ENCODE data around the gene PDE10A.
"Not testable (repeated sequence)": the region's sequence is repeated elsewhere in the genome, so short reads cannot be mapped to it uniquely, and the experiment has no call there.

The PDE10A gene

GRCh38 chr6:165484178-165484889 lies 178.7 kb downstream of the PDE10A start:
- H3K27ac ChIP-seq (ENCODE audit: low read depth, low read length) = no peak overlapping the region

GRCh38 chr6:165481921-165482320 lies 181.1 kb downstream of the PDE10A start:
- H3K9me3 ChIP-seq (ENCODE audit: low read length) = no peaks in the 10 kb centered on the region
- no peaks in the 10 kb centered on the region for H3K36me3 ChIP-seq (ENCODE audit: insufficient read depth, low read length)
- H3K9ac ChIP-seq (ENCODE audit: low read length) = no peak overlapping the region
- no peaks in the 10 kb centered on the region for H3K27me3 ChIP-seq (ENCODE audit: control insufficient read depth in 1 of 2, insufficient read depth in 2 of 2, low read length in 2 of 2)
- H3K27ac ChIP-seq (ENCODE audit: low read depth, low read length) = no peak overlapping the region
- no peaks in the 10 kb centered on the region for H3K4me1 ChIP-seq (ENCODE audit: insufficient read depth, low read length)
- no peak overlapping the region for H3K4me3 ChIP-seq (ENCODE audit: low read depth in 1 of 2, low read length in 2 of 2)

More at GRCh38 chr6:165484178-165484889, 178.7 kb downstream of the PDE10A start:
- Histone ChIP-seq H3K9ac (ENCODE audit: low read length) (no peak overlapping the region), H3K4me3 (ENCODE audit: low read depth in 1 of 2, low read length in 2 of 2) (no peak overlapping the region), H3K27me3 (ENCODE audit: control insufficient read depth in 1 of 2, insufficient read depth in 2 of 2, low read length in 2 of 2) (no peaks in the 10 kb centered on the region), H3K4me1 (ENCODE audit: insufficient read depth, low read length) (no peaks in the 10 kb centered on the region), H3K9me3 (ENCODE audit: low read length) (no peaks in the 10 kb centered on the region), H3K36me3 (ENCODE audit: insufficient read depth, low read length) (no peaks in the 10 kb centered on the region)

GRCh38 chr6:165480916-165481315 lies 182.1 kb downstream of the PDE10A start:
- Histone ChIP-seq H3K9me3 (ENCODE audit: low read length) (no peaks in the 10 kb centered on the region), H3K4me1 (ENCODE audit: insufficient read depth, low read length) (no peaks in the 10 kb centered on the region), H3K9ac (ENCODE audit: low read length) (no peak overlapping the region), H3K36me3 (ENCODE audit: insufficient read depth, low read length) (no peaks in the 10 kb centered on the region), H3K27me3 (ENCODE audit: control insufficient read depth in 1 of 2, insufficient read depth in 2 of 2, low read length in 2 of 2) (no peaks in the 10 kb centered on the region), H3K4me3 (ENCODE audit: low read depth in 1 of 2, low read length in 2 of 2) (no peak overlapping the region), H3K27ac (ENCODE audit: low read depth, low read length) (no peak overlapping the region)

GRCh38 chr6:165478581-165478980 lies 184.5 kb downstream of the PDE10A start:
- H3K4me1 ChIP-seq (ENCODE audit: insufficient read depth, low read length) = no peaks in the 10 kb centered on the region
- H3K4me3 ChIP-seq (ENCODE audit: low read depth in 1 of 2, low read length in 2 of 2) = no peak overlapping the region
- H3K36me3 ChIP-seq (ENCODE audit: insufficient read depth, low read length) = no peaks in the 10 kb centered on the region
- no peak overlapping the region for H3K27ac ChIP-seq (ENCODE audit: low read depth, low read length)
- H3K9me3 ChIP-seq (ENCODE audit: low read length) = no peaks in the 10 kb centered on the region
- H3K27me3 ChIP-seq (ENCODE audit: control insufficient read depth in 1 of 2, insufficient read depth in 2 of 2, low read length in 2 of 2) = no peaks in the 10 kb centered on the region
- H3K9ac ChIP-seq (ENCODE audit: low read length) = no peak overlapping the region

GRCh38 chr6:165469483-165469882 lies 193.6 kb downstream of the PDE10A start:
- Histone ChIP-seq H3K27ac (ENCODE audit: low read depth, low read length) (no peak overlapping the region), H3K9ac (ENCODE audit: low read length) (no peak overlapping the region), H3K9me3 (ENCODE audit: low read length) (no peaks in the 10 kb centered on the region), H3K4me3 (ENCODE audit: low read depth in 1 of 2, low read length in 2 of 2) (no peak overlapping the region), H3K36me3 (ENCODE audit: insufficient read depth, low read length) (no peaks in the 10 kb centered on the region), H3K27me3 (ENCODE audit: control insufficient read depth in 1 of 2, insufficient read depth in 2 of 2, low read length in 2 of 2) (no peaks in the 10 kb centered on the region), H3K4me1 (ENCODE audit: insufficient read depth, low read length) (no peaks in the 10 kb centered on the region)

GRCh38 chr6:165468340-165469235 lies 194.5 kb downstream of the PDE10A start:
- Histone ChIP-seq H3K27ac (ENCODE audit: low read depth, low read length) (no peak overlapping the region), H3K36me3 (ENCODE audit: insufficient read depth, low read length) (no peaks in the 10 kb centered on the region), H3K27me3 (ENCODE audit: control insufficient read depth in 1 of 2, insufficient read depth in 2 of 2, low read length in 2 of 2) (no peaks in the 10 kb centered on the region), H3K4me1 (ENCODE audit: insufficient read depth, low read length) (no peaks in the 10 kb centered on the region), H3K9me3 (ENCODE audit: low read length) (no peaks in the 10 kb centered on the region), H3K9ac (ENCODE audit: low read length) (no peak overlapping the region), H3K4me3 (ENCODE audit: low read depth in 1 of 2, low read length in 2 of 2) (no peak overlapping the region)

GRCh38 chr6:165463499-165463898 lies 199.5 kb downstream of the PDE10A start:
- H3K4me1 ChIP-seq (ENCODE audit: insufficient read depth, low read length); H3K9ac ChIP-seq (ENCODE audit: low read length): not testable (repeated sequence)

GRCh38 chr6:165459605-165460301 lies 203.3 kb downstream of the PDE10A start:
- not testable (repeated sequence) for H3K4me3 ChIP-seq (ENCODE audit: low read depth in 1 of 2, low read length in 2 of 2); H3K9me3 ChIP-seq (ENCODE audit: low read length); H3K4me1 ChIP-seq (ENCODE audit: insufficient read depth, low read length); H3K27me3 ChIP-seq (ENCODE audit: control insufficient read depth in 1 of 2, insufficient read depth in 2 of 2, low read length in 2 of 2); H3K9ac ChIP-seq (ENCODE audit: low read length); H3K36me3 ChIP-seq (ENCODE audit: insufficient read depth, low read length); H3K27ac ChIP-seq (ENCODE audit: low read depth, low read length)

More at GRCh38 chr6:165463499-165463898, 199.5 kb downstream of the PDE10A start:
- not testable (repeated sequence) for H3K27me3 ChIP-seq (ENCODE audit: control insufficient read depth in 1 of 2, insufficient read depth in 2 of 2, low read length in 2 of 2); H3K27ac ChIP-seq (ENCODE audit: low read depth, low read length); H3K9me3 ChIP-seq (ENCODE audit: low read length); H3K36me3 ChIP-seq (ENCODE audit: insufficient read depth, low read length); H3K4me3 ChIP-seq (ENCODE audit: low read depth in 1 of 2, low read length in 2 of 2)

GRCh38 chr6:165458134-165458533 lies 204.9 kb downstream of the PDE10A start:
- H3K36me3 ChIP-seq (ENCODE audit: insufficient read depth, low read length) = no peaks in the 10 kb centered on the region
- H3K9ac ChIP-seq (ENCODE audit: low read length) = no peak overlapping the region
- no peak overlapping the region for H3K4me3 ChIP-seq (ENCODE audit: low read depth in 1 of 2, low read length in 2 of 2)
- H3K9me3 ChIP-seq (ENCODE audit: low read length) = no peaks in the 10 kb centered on the region
- H3K27ac ChIP-seq (ENCODE audit: low read depth, low read length) = no peak overlapping the region
- H3K27me3 ChIP-seq (ENCODE audit: control insufficient read depth in 1 of 2, insufficient read depth in 2 of 2, low read length in 2 of 2) = no peaks in the 10 kb centered on the region
- H3K4me1 ChIP-seq (ENCODE audit: insufficient read depth, low read length) = no peaks in the 10 kb centered on the region

- no peak overlapping the region for H3K9ac ChIP-seq (ENCODE audit: low read length)
Measured at GRCh38 chr6:165456286-165456685, 206.8 kb downstream of the PDE10A start.

GRCh38 chr6:165455488-165455887 lies 207.6 kb downstream of the PDE10A start:
- Histone ChIP-seq H3K27ac (ENCODE audit: low read depth, low read length) (no peak overlapping the region), H3K4me3 (ENCODE audit: low read depth in 1 of 2, low read length in 2 of 2) (no peak overlapping the region), H3K27me3 (ENCODE audit: control insufficient read depth in 1 of 2, insufficient read depth in 2 of 2, low read length in 2 of 2) (no peaks in the 10 kb centered on the region), H3K9ac (ENCODE audit: low read length) (no peak overlapping the region), H3K9me3 (ENCODE audit: low read length) (no peaks in the 10 kb centered on the region), H3K4me1 (ENCODE audit: insufficient read depth, low read length) (no peaks in the 10 kb centered on the region), H3K36me3 (ENCODE audit: insufficient read depth, low read length) (no peaks in the 10 kb centered on the region)

More at GRCh38 chr6:165456286-165456685, 206.8 kb downstream of the PDE10A start:
- no peaks in the 10 kb centered on the region for H3K36me3 ChIP-seq (ENCODE audit: insufficient read depth, low read length)
- H3K27me3 ChIP-seq (ENCODE audit: control insufficient read depth in 1 of 2, insufficient read depth in 2 of 2, low read length in 2 of 2) = no peaks in the 10 kb centered on the region
- H3K4me3 ChIP-seq (ENCODE audit: low read depth in 1 of 2, low read length in 2 of 2) = no peak overlapping the region
- H3K27ac ChIP-seq (ENCODE audit: low read depth, low read length) = no peak overlapping the region
- H3K9me3 ChIP-seq (ENCODE audit: low read length) = no peaks in the 10 kb centered on the region
- no peaks in the 10 kb centered on the region for H3K4me1 ChIP-seq (ENCODE audit: insufficient read depth, low read length)

Data from muscle layer of colon (tissue), 2 donors.